PC-9 (cell line): ENCODE data around the gene POLDIP2.

Experiments used
- EZH2 ChIP-seq: fragments of 200-600 bp; sonication (generic); IDR thresholded peaks from 2 replicates; pipeline ENCODE4 v1.8.0; 2017; ENCODE audit warnings: antibody characterized with exemption, low read depth
- TF ChIP-seq, protein P1 (sequence below): fragments of 200-600 bp; sonication (generic); conservative IDR thresholded peaks from 2 replicates; pipeline ENCODE4 v1.6.1; 2017; ENCODE audit warnings: mixed run types, antibody characterized with exemption, mild to moderate bottlenecking, moderate library complexity

- TF ChIP-seq, protein P1, sequence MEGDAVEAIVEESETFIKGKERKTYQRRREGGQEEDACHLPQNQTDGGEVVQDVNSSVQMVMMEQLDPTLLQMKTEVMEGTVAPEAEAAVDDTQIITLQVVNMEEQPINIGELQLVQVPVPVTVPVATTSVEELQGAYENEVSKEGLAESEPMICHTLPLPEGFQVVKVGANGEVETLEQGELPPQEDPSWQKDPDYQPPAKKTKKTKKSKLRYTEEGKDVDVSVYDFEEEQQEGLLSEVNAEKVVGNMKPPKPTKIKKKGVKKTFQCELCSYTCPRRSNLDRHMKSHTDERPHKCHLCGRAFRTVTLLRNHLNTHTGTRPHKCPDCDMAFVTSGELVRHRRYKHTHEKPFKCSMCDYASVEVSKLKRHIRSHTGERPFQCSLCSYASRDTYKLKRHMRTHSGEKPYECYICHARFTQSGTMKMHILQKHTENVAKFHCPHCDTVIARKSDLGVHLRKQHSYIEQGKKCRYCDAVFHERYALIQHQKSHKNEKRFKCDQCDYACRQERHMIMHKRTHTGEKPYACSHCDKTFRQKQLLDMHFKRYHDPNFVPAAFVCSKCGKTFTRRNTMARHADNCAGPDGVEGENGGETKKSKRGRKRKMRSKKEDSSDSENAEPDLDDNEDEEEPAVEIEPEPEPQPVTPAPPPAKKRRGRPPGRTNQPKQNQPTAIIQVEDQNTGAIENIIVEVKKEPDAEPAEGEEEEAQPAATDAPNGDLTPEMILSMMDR: no peak
- no peak for TF ChIP-seq EZH2
Observed at GRCh38 chr17:28298449-28298848, 58.9 kb downstream of the POLDIP2 start.
